DND-41 (cell line): ENCODE data around the gene MAPK14.

Source experiments
- ATAC-seq: fragments of 200-7000 bp; cut with Tn5 transposase; 3 replicates; pipeline ENCODE4 v1.9.1; 2021; ENCODE audit warnings: low read depth; ENCODE audit not compliant: insufficient read depth
- DNase-seq: peaks from one replicate; pipeline ENCODE4 v3.0.0-alpha.2; 2020
- H2AFZ ChIP-seq: 2 replicates; pipeline ENCODE4 v1.6.0; 2012; ENCODE audit warnings: low read depth, low read length
- H3K27ac ChIP-seq: 2 replicates; pipeline ENCODE4 v1.5.1; 2012; ENCODE audit warnings: low read length, inconsistent platforms
- H3K27me3 ChIP-seq: fragments of 200-600 bp; sonication (generic); 2 replicates; pipeline ENCODE4 v1.6.0; 2012; ENCODE audit warnings: low read length, mild to moderate bottlenecking, inconsistent platforms; ENCODE audit not compliant: insufficient read depth, poor library complexity
- H3K36me3 ChIP-seq: 2 replicates; pipeline ENCODE4 v1.5.1; 2012; ENCODE audit warnings: low read length, inconsistent platforms; ENCODE audit not compliant: insufficient read depth
- H3K4me1 ChIP-seq: 2 replicates; pipeline ENCODE4 v1.5.1; 2012; ENCODE audit warnings: mild to moderate bottlenecking, low read length; ENCODE audit not compliant: insufficient read depth
- H3K4me2 ChIP-seq: 2 replicates; pipeline ENCODE4 v1.6.0; 2012; ENCODE audit warnings: mild to moderate bottlenecking, moderate library complexity, low read length, inconsistent platforms; ENCODE audit not compliant: insufficient read depth
- H3K4me3 ChIP-seq, 2 experiments: fragments of 200-600 bp in 1 of 2; shearing (Covaris generic) in 1 of 2; 2 replicates each; pipeline ENCODE4 v1.5.1; 2012 to 2016; ENCODE audit warnings: inconsistent platforms in 2 of 2, low read length in 2 of 2, mild to moderate bottlenecking in 2 of 2, low read depth in 1 of 2, moderate library complexity in 1 of 2
- H3K79me2 ChIP-seq: 2 replicates; pipeline ENCODE4 v1.6.0; 2012; ENCODE audit warnings: low read length, inconsistent platforms; ENCODE audit not compliant: insufficient read depth
- H3K9ac ChIP-seq: 2 replicates; pipeline ENCODE4 v1.6.0; 2012; ENCODE audit warnings: low read depth, mild to moderate bottlenecking, inconsistent platforms, low read length, moderate library complexity
- H3K9me3 ChIP-seq: 2 replicates; pipeline ENCODE4 v1.5.1; 2012; ENCODE audit warnings: low read length, moderate library complexity, mild to moderate bottlenecking, inconsistent platforms; ENCODE audit not compliant: insufficient read depth, severe bottlenecking
- H4K20me1 ChIP-seq: 2 replicates; pipeline ENCODE4 v1.6.0; 2012; ENCODE audit warnings: low read length; ENCODE audit not compliant: insufficient read depth
- CTCF ChIP-seq: IDR thresholded peaks from 2 replicates; pipeline ENCODE4 v1.5.1; 2012; ENCODE audit warnings: borderline replicate concordance, low read length, moderate library complexity, mild to moderate bottlenecking; ENCODE audit not compliant: poor library complexity, severe bottlenecking; ENCODE audit errors: extremely low read depth
- EZH2 ChIP-seq: IDR thresholded peaks from 3 replicates; pipeline ENCODE4 v1.6.1; 2012; ENCODE audit warnings: borderline replicate concordance, low read depth, mild to moderate bottlenecking, moderate library complexity, low read length, inconsistent platforms; ENCODE audit not compliant: severe bottlenecking

Gene MAPK14

DNA sequence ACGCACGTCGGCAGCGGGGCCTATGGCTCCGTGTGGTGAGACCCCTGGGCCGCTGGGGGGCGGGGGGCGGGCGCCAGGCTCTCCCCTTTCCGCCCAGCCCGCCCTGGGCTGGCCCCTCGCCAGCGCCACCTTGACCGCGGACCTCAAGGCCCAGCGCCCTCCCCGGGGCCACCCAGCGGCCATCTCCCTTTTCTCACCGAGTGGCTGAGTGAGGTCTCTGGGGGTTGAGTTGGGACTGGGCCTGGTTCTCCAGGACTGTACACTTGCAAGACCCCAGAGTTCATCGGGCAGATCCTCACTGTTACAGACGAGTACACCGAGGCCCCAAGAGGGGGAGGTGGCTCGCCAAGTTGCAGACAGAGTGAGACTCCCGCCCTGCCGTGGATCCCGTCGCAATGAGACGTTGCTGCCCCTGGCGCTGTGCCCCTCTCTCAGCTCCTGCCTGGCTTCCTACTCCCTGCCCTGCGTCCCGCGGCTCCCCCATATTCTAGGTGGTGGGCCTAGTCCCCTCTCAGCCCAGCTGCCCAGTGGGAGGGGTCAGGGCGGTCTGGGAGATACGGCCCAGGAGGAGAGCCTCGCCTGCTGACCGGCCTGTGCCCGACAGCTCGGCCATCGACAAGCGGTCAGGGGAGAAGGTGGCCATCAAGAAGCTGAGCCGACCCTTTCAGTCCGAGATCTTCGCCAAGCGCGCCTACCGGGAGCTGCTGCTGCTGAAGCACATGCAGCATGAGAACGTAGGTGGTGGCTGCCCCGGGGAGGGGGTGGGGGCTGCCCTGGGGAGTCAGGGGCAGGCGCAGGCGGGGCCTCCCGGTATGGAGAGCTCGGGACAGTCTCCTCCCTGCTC, 103.3 kb downstream of the MAPK14 start:
- Histone ChIP-seq H3K36me3 (no peaks in the 10 kb centered on the region), H3K27me3 (no peaks in the 10 kb centered on the region), H3K4me2 (no peak overlapping the region), H3K9ac (no peak overlapping the region), H3K79me2 (no peaks in the 10 kb centered on the region), H3K27ac (no peak overlapping the region), H2AFZ (no peak overlapping the region), H3K4me1 (no peaks in the 10 kb centered on the region), H3K4me3 (no peak overlapping the region), H4K20me1 (no peaks in the 10 kb centered on the region), H3K9me3 (no peaks in the 10 kb centered on the region)
- no peak for ATAC-seq
- DNase-seq: no peak
- TF ChIP-seq CTCF (no peak), EZH2 (no peak)

DNA sequence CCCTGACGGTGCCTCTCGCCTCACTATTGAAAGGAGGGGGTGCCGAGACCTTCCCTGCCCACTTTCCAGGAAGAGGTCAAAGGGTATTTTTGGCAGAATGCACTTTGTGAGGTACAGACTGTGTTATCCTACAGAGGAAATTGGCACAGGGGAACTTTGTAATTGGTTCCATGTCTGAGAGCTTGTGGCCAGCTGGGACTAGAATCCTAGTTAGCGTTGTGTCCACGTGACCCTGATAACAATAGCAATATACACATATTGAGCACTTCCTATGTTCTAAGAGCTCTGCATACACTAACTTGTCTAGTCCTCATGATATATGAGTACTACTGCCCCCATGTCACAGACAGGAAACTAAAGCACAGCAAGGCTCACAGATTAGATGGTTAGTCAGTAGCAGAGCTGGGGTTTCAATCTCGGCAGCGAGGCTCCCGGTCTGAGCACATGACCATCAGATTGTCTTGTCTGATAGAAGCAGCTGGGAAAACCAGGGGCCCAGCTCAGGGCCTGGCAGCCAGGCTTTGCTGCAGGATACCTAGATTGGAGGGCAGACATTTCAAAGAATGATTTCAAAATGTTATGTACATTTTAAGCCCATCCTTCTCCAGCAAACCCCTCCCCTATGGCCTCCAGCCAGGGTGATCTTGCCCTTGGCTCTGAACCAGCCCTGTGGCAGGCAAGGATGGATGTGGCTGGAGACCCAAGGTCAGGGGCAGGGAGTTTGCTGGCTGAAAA, 104.1 kb downstream of the MAPK14 start:
- Histone ChIP-seq H4K20me1 (no peaks in the 10 kb centered on the region), H3K9me3 (no peaks in the 10 kb centered on the region), H3K27me3 (no peaks in the 10 kb centered on the region), H3K27ac (no peak overlapping the region), H3K4me1 (no peaks in the 10 kb centered on the region), H3K36me3 (no peaks in the 10 kb centered on the region), H3K9ac (no peak overlapping the region), H3K4me2 (no peak overlapping the region), H2AFZ (no peak overlapping the region), H3K4me3 (no peak overlapping the region), H3K79me2 (no peaks in the 10 kb centered on the region)
- DNase-seq (no peak), ATAC-seq (no peak)
- TF ChIP-seq EZH2: no peak
- TF ChIP-seq CTCF: no peak

GRCh38 chr6:36132246-36132895, 104.8 kb downstream of the MAPK14 start:
- Histone ChIP-seq H3K9ac (no peak overlapping the region), H3K36me3 (no peaks in the 10 kb centered on the region), H3K4me1 (no peaks in the 10 kb centered on the region), H3K27ac (no peak overlapping the region), H3K4me2 (no peak overlapping the region), H3K9me3 (no peaks in the 10 kb centered on the region), H2AFZ (no peak overlapping the region), H3K79me2 (no peaks in the 10 kb centered on the region), H3K4me3 (no peak overlapping the region), H3K27me3 (no peaks in the 10 kb centered on the region), H4K20me1 (no peaks in the 10 kb centered on the region)
- DNase-seq: no peak
- TF ChIP-seq CTCF (no peak), EZH2 (no peak)
- no peak for ATAC-seq
